Suppressor macrophage (primary cell): Measurements from ENCODE around the gene HK1.
"Not testable (repeated sequence)": the region's sequence is repeated elsewhere in the genome, so short reads cannot be mapped to it uniquely, and the experiment has no call there.

Source experiments
- DNase-seq, 4 experiments: peaks; one replicate each; pipeline ENCODE4 v3.0.0-alpha.2; 2020 to 2022

The HK1 gene

GRCh38 chr10:69328888-69329287, 50.6 kb downstream of the HK1 start:
- DNase-seq, result not testable (repeated sequence)

GRCh38 chr10:69329721-69330178, 51.5 kb downstream of the HK1 start:
- DNase-seq, result no peak

- no peak for DNase-seq
These were observed 52.9 kb downstream of the HK1 start for GRCh38 chr10:69331161-69331560.

GRCh38 chr10:69332278-69333010, 54.1 kb downstream of the HK1 start:
- peak in 1 of 4 experiments; percentile 10 for DNase-seq

GRCh38 chr10:69333205-69333604, 54.9 kb downstream of the HK1 start:
- no peak for DNase-seq

GRCh38 chr10:69333865-69334301, 55.6 kb downstream of the HK1 start:
- DNase-seq, result peak in 3 of 4 experiments; percentile 37 to 57 (median 47)

- no peak for DNase-seq
These were observed 56.2 kb downstream of the HK1 start for GRCh38 chr10:69334302-69335062.

GRCh38 chr10:69335063-69335587, 56.8 kb downstream of the HK1 start:
- peak; percentile 92 to 95 (median 94) for DNase-seq

GRCh38 chr10:69335613-69336012, 57.3 kb downstream of the HK1 start:
- DNase-seq, result peak in 1 of 4 experiments; percentile 34

GRCh38 chr10:69336952-69337295, 58.6 kb downstream of the HK1 start:
- DNase-seq, result no peak

- DNase-seq, result peak; percentile 88 to 98 (median 92)
These were observed 59.2 kb downstream of the HK1 start for GRCh38 chr10:69337296-69338132.

GRCh38 chr10:69338133-69338456, 59.8 kb downstream of the HK1 start:
- DNase-seq, result no peak

GRCh38 chr10:69338547-69339450, 60.5 kb downstream of the HK1 start:
- DNase-seq, result no peak

- no peak for DNase-seq
These were observed 62.4 kb downstream of the HK1 start for GRCh38 chr10:69340695-69341094.

GRCh38 chr10:69343905-69344304, 65.6 kb downstream of the HK1 start:
- DNase-seq, result no peak

- DNase-seq, result no peak
These were observed 66.4 kb downstream of the HK1 start for GRCh38 chr10:69344591-69345252.

GRCh38 chr10:69345402-69345801, 67.1 kb downstream of the HK1 start:
- DNase-seq, result no peak

- DNase-seq, result no peak
These were observed 67.7 kb downstream of the HK1 start for GRCh38 chr10:69345890-69346474.

- DNase-seq, result peak; percentile 30 to 69 (median 54)
These were observed 68.5 kb downstream of the HK1 start for GRCh38 chr10:69346776-69347175.

- peak; percentile 50 to 83 (median 68) for DNase-seq
These were observed 70.7 kb downstream of the HK1 start for GRCh38 chr10:69348816-69349541.
